ENCODE results near the gene PARL. TPM values are rescaled to one million over a fixed set of nuclear protein-coding genes. Genes with fewer than 3 reads are reported as not detected.
A peak's percentile ranks its signal among the peaks of the same experiment; 100 is the strongest.

PARL gene
- total and polyA plus RNA-seq, 12 donors: 29.4 to 119 (median 55.6) TPM

DNA sequence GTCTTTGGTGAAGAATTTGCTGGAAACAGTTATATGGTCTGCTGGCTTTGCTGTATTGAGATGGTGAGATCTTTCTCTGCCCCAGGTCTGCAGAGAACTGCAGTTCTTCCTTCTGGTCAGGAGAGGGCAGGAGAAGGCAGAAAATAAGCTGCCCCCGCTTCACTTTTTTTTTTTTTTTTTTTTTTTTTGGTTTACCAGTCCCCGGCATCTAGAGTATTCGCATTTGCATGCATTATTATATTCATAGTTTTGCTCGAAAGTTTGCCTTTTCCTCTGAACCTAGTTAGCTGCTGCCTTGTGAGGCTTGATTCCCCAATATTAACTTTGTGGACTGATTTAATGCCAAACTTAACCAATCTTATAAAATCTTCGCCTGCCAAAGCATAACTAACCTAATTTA, 10.6 kb upstream of the PARL start:
- TF ChIP-seq POLR2A (IDR thresholded peaks at IDR 0.05): no peak
- TF ChIP-seq, protein P1, sequence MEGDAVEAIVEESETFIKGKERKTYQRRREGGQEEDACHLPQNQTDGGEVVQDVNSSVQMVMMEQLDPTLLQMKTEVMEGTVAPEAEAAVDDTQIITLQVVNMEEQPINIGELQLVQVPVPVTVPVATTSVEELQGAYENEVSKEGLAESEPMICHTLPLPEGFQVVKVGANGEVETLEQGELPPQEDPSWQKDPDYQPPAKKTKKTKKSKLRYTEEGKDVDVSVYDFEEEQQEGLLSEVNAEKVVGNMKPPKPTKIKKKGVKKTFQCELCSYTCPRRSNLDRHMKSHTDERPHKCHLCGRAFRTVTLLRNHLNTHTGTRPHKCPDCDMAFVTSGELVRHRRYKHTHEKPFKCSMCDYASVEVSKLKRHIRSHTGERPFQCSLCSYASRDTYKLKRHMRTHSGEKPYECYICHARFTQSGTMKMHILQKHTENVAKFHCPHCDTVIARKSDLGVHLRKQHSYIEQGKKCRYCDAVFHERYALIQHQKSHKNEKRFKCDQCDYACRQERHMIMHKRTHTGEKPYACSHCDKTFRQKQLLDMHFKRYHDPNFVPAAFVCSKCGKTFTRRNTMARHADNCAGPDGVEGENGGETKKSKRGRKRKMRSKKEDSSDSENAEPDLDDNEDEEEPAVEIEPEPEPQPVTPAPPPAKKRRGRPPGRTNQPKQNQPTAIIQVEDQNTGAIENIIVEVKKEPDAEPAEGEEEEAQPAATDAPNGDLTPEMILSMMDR (IDR thresholded peaks at IDR 0.05): peak; percentile 66 to 91 (median 80)
- Histone ChIP-seq H3K36me3 (replicated peaks in 1 of 2) (no peaks in the 10 kb centered on the region), H3K4me1 (replicated peaks in 1 of 2) (no peaks in the 10 kb centered on the region), H3K9me3 (replicated peaks in 1 of 3) (no peaks in the 10 kb centered on the region), H3K27ac (no peak overlapping the region), H3K4me3 (no peak overlapping the region), H3K27me3 (peaks cover 4% of the 10 kb centered on the region)
- peak in 5 of 7 donors; percentile 30 to 65 (median 43) for DNase-seq
- intact Hi-C loops (cut with DNase I): loop anchor here (5.0 to 10.0 kb wide), 5 partner anchors 240 to 650 kb away; partner anchors contain the start of genes ALG3 (in 2 of the 2), EEF1AKMT4 (in 2 of the 2) and EIF2B5 (in 1 of the 2)
- WGBS, 4 donors: 17 to 19% (median 19%) methylated on average over 5 of the region's 5 CpGs

DNA sequence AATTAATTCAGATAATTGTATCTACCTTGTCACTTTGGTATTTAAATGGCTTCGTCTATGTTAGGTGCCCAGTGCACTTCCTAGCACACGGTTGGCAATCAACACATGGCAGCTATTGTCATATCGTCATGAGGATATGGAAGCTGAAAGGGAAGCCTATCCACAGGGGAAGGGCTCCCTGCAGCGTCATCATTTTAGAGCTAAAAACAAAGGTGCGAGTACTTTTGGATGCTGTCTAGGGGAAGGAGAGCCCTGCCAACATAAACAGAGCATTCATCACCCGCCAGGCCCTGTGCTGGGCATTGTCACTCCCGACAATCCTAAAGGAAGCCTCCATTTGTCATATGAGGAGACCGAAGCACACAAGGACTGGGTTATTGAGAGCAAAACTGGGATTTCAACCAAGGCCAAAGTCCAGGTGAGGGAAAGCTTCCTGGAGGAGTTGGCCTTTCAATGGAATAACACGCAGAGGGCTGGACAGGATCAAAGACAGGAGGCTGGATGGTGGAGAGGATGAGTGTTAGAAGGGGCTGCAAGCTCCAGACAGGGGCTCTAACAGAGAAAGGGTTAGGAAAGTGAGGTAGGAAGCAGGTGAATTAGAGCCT, 8.0 kb upstream of the PARL start:
- no peaks in the 10 kb centered on the region for H3K9me3 ChIP-seq (replicated peaks in 1 of 3)
- no peaks in the 10 kb centered on the region for H3K36me3 ChIP-seq (replicated peaks in 1 of 2)
- H3K27ac ChIP-seq: no peak overlapping the region
- H3K4me1 ChIP-seq (replicated peaks in 1 of 2): no peaks in the 10 kb centered on the region
- peak in 3 of 7 donors; percentile 22 to 65 (median 26) for DNase-seq
- H3K27me3 ChIP-seq: peaks cover 4% of the 10 kb centered on the region
- no peak overlapping the region for H3K4me3 ChIP-seq
- intact Hi-C loops (cut with DNase I): loop anchor here (10.0 kb wide), 4 partner anchors 242 to 652 kb away; partner anchors contain the start of genes ALG3 (in 2 of the 2), EEF1AKMT4 (in 2 of the 2) and EIF2B5 (in 1 of the 2)
- 52 to 58% (median 55%) methylated on average over 9 of the region's 9 CpGs for WGBS, 4 donors
- TF ChIP-seq, protein P1 (IDR thresholded peaks at IDR 0.05): no peak
- TF ChIP-seq POLR2A (IDR thresholded peaks at IDR 0.05): no peak

DNA sequence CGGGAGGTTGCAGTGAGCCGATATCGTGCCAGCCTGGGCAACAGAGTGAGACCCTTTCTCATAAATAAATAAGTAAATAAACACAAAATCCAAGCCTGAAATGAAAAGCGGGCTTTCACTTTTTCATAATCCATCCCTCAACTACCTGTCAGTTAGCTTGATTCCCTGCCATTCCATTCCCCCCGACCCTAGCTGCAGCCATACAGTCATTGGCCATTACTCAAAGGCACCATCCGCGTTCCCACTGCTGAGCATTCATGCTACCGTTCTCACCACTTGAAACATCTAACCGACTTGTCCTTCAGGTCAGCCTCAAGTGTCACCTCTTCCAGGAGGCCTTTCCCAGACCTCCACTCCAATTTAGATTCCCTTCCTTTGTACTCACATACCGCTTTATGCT, 1.1 kb upstream of the PARL start:
- Histone ChIP-seq H3K27me3 (no peaks in the 10 kb centered on the region), H3K27ac (no peak overlapping the region), H3K4me1 (replicated peaks in 1 of 2) (peaks cover 11 to 21% of the 10 kb centered on the region in 2 donors), H3K36me3 (replicated peaks in 1 of 2) (no peaks in the 10 kb centered on the region), H3K4me3 (no peak overlapping the region), H3K9me3 (replicated peaks in 1 of 3) (no peaks in the 10 kb centered on the region)
- 88 to 90% (median 90%) methylated on average over 10 of the region's 10 CpGs for WGBS, 4 donors
- intact Hi-C loops (cut with DNase I): loop anchor here (5.0 to 10.0 kb wide), 3 partner anchors 58 to 411 kb away; partner anchors contain the start of gene MAP6D1 (in 2 of the 2)
- peak in 1 of 7 donors; percentile 51 for DNase-seq
- no peak for TF ChIP-seq POLR2A (IDR thresholded peaks at IDR 0.05)
- TF ChIP-seq, protein P1 (IDR thresholded peaks at IDR 0.05): no peak

DNA sequence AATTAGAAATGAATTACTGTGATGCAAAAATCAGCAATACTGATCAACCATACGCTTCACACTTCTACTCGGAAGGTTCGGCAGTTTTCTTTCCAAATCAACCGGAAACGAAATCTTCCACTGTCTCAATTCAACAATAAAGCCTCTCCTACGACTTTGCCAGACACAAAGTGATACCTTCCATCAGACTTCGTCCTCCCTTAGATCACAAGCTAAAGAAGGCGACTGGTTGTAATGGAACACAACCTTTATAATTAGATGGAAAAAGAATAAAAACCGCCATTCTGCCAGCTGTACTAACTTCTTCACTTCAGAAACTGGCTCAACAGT, 618 bp downstream of the PARL start:
- no peak for TF ChIP-seq POLR2A (IDR thresholded peaks at IDR 0.05)
- TF ChIP-seq, protein P1 (IDR thresholded peaks at IDR 0.05): no peak
- Histone ChIP-seq H3K27me3 (no peaks in the 10 kb centered on the region), H3K4me3 (peak overlapping the region; percentile 58 to 85 (median 70)), H3K36me3 (replicated peaks in 1 of 2) (no peaks in the 10 kb centered on the region), H3K9me3 (replicated peaks in 1 of 3) (no peaks in the 10 kb centered on the region), H3K4me1 (replicated peaks in 1 of 2) (peaks cover 11 to 21% of the 10 kb centered on the region in 2 donors), H3K27ac (peak overlapping the region in 4 of 5 donors; percentile 50 to 89 (median 68))
- intact Hi-C loops (cut with DNase I): loop anchor here in 1 of 2 donors (10.0 kb wide), 2 partner anchors 59 to 409 kb away; partner anchors contain the start of gene MAP6D1
- 1 to 2% (median 1%) methylated on average over 9 of the region's 9 CpGs for WGBS, 4 donors
- no peak for DNase-seq
